ENCODE measurements around the gene PSMG3. TPM values are rescaled to one million over a fixed set of nuclear protein-coding genes. Genes with fewer than 3 reads are reported as not detected.

The PSMG3 gene
- polyA plus RNA-seq, 1 experiment, result 31.1 TPM

- DNase-seq (ENCODE audit: low read depth, low spot score), result no peak
- Histone ChIP-seq H3K9me3 (ENCODE audit: control insufficient read depth, insufficient read depth, low read length) (no peaks in the 10 kb centered on the region; the same call in 1 of the 2 replicates), H3K27ac (ENCODE audit: low read depth, low read length) (no peak overlapping the region), H3K27me3 (ENCODE audit: control insufficient read depth, insufficient read depth, low read length) (no peaks in the 10 kb centered on the region), H3K4me3 (ENCODE audit: low read depth, low read length) (no peak overlapping the region)
- POLR2A ChIA-PET, result no interaction called here
- TF ChIP-seq CTCF (IDR thresholded peaks at IDR 0.05; ENCODE audit: low read depth, low read length), result no peak
- CTCF ChIA-PET, result no interaction called here
These were observed 23.4 kb downstream of the PSMG3 start for GRCh38 chr7:1546274-1546908.

GRCh38 chr7:1545417-1546246 lies 24.2 kb downstream of the PSMG3 start:
- ChIA-PET CTCF (no interaction called here), POLR2A (interaction anchor here (0.6 to 0.8 kb wide), 2 partner anchors 10 to 820 kb away, joined by 3 to 6 read pairs; no protein-coding TSS in a partner anchor)
- H3K27me3 ChIP-seq (ENCODE audit: control insufficient read depth, insufficient read depth, low read length), result no peaks in the 10 kb centered on the region
- H3K27ac ChIP-seq (ENCODE audit: low read depth, low read length), result no peak overlapping the region
- H3K9me3 ChIP-seq (ENCODE audit: control insufficient read depth, insufficient read depth, low read length), result no peaks in the 10 kb centered on the region; the same call in 1 of the 2 replicates
- no peak overlapping the region for H3K4me3 ChIP-seq (ENCODE audit: low read depth, low read length)
- no peak for DNase-seq (ENCODE audit: low read depth, low spot score)
- TF ChIP-seq CTCF (IDR thresholded peaks at IDR 0.05; ENCODE audit: low read depth, low read length), result no peak

- no peak for DNase-seq (ENCODE audit: low read depth, low spot score)
- Histone ChIP-seq H3K9me3 (ENCODE audit: control insufficient read depth, insufficient read depth, low read length) (no peaks in the 10 kb centered on the region; the same call in 1 of the 2 replicates), H3K27me3 (ENCODE audit: control insufficient read depth, insufficient read depth, low read length) (no peaks in the 10 kb centered on the region), H3K4me3 (ENCODE audit: low read depth, low read length) (no peak overlapping the region), H3K27ac (ENCODE audit: low read depth, low read length) (no peak overlapping the region)
- ChIA-PET POLR2A (interaction anchor here (0.6 to 0.8 kb wide), 2 partner anchors 11 to 821 kb away, joined by 3 to 6 read pairs; no protein-coding TSS in a partner anchor), CTCF (no interaction called here)
- TF ChIP-seq CTCF (IDR thresholded peaks at IDR 0.05; ENCODE audit: low read depth, low read length), result no peak
These were observed 24.9 kb downstream of the PSMG3 start for GRCh38 chr7:1544896-1545416.

GRCh38 chr7:1544178-1544895 lies 25.5 kb downstream of the PSMG3 start:
- Histone ChIP-seq H3K4me3 (ENCODE audit: low read depth, low read length) (no peak overlapping the region), H3K27me3 (ENCODE audit: control insufficient read depth, insufficient read depth, low read length) (no peaks in the 10 kb centered on the region), H3K27ac (ENCODE audit: low read depth, low read length) (no peak overlapping the region), H3K9me3 (ENCODE audit: control insufficient read depth, insufficient read depth, low read length) (no peaks in the 10 kb centered on the region; the same call in 1 of the 2 replicates)
- no peak for TF ChIP-seq CTCF (IDR thresholded peaks at IDR 0.05; ENCODE audit: low read depth, low read length)
- ChIA-PET POLR2A (no interaction called here), CTCF (no interaction called here)
- no peak for DNase-seq (ENCODE audit: low read depth, low spot score)

Data from AG04450 (cell line).